ENCODE data around the gene NOXO1.

The NOXO1 gene

GRCh38 chr16:2009791-2010510 lies 28.7 kb upstream of the NOXO1 start, which contains the start of gene ZNF598:
Gene ZNF598 (minus strand): TSS chr16:2009821.
- DNase-seq: peak; percentile 81

GRCh38 chr16:2009164-2009711 lies 28.0 kb upstream of the NOXO1 start:
- no peak for DNase-seq

- no peak for DNase-seq
Measured at GRCh38 chr16:2008631-2009163, 27.4 kb upstream of the NOXO1 start.

- no peak for DNase-seq
Measured at GRCh38 chr16:2008009-2008526, 26.8 kb upstream of the NOXO1 start.

- DNase-seq: no peak
Measured at GRCh38 chr16:2007081-2007836, 26.0 kb upstream of the NOXO1 start.

GRCh38 chr16:2006317-2006716 lies 25.0 kb upstream of the NOXO1 start:
- no peak for DNase-seq

- DNase-seq: peak; percentile 28
Measured at GRCh38 chr16:2005646-2006045, 24.4 kb upstream of the NOXO1 start.

GRCh38 chr16:2004795-2005517 lies 23.7 kb upstream of the NOXO1 start:
- no peak for DNase-seq

- peak; percentile 85 for DNase-seq
Measured at GRCh38 chr16:2003827-2004641, 22.8 kb upstream of the NOXO1 start.

- no peak for DNase-seq
Measured at GRCh38 chr16:2003231-2003826, 22.1 kb upstream of the NOXO1 start.

- no peak for DNase-seq
Measured at GRCh38 chr16:2002406-2003230, 21.3 kb upstream of the NOXO1 start.

GRCh38 chr16:2001456-2002355 lies 20.4 kb upstream of the NOXO1 start:
- DNase-seq: no peak

GRCh38 chr16:2001035-2001434 lies 19.8 kb upstream of the NOXO1 start:
- no peak for DNase-seq

GRCh38 chr16:1999866-2000514 lies 18.7 kb upstream of the NOXO1 start:
- no peak for DNase-seq

GRCh38 chr16:1998852-1999801 lies 17.9 kb upstream of the NOXO1 start:
- DNase-seq: no peak

GRCh38 chr16:1998360-1998835 lies 17.1 kb upstream of the NOXO1 start:
- DNase-seq: no peak
